Astrocyte of the cerebellum (primary cell): ENCODE results near the gene CDH4.

Experiments
- DNase-seq: peaks from one replicate; pipeline ENCODE4 v3.0.0-alpha.2; 2011; ENCODE audit warnings: low read depth
- H3K4me3 ChIP-seq: 2 replicates; pipeline ENCODE4 v1.5.1; 2011; ENCODE audit warnings: mild to moderate bottlenecking, low read depth, low read length, moderate library complexity
- in situ Hi-C: cut with HindIII; loops from 2 replicates; pipeline ENCODE4 v1.10.0; 2017; ENCODE audit warnings: low sequenced_read_pairs
- TF ChIP-seq, protein P1 (sequence below): IDR thresholded peaks from 2 replicates; pipeline ENCODE4 v1.5.1; 2012; ENCODE audit warnings: low read length, low read depth, moderate library complexity, mild to moderate bottlenecking; ENCODE audit errors: missing control alignments

CDH4 gene

DNA sequence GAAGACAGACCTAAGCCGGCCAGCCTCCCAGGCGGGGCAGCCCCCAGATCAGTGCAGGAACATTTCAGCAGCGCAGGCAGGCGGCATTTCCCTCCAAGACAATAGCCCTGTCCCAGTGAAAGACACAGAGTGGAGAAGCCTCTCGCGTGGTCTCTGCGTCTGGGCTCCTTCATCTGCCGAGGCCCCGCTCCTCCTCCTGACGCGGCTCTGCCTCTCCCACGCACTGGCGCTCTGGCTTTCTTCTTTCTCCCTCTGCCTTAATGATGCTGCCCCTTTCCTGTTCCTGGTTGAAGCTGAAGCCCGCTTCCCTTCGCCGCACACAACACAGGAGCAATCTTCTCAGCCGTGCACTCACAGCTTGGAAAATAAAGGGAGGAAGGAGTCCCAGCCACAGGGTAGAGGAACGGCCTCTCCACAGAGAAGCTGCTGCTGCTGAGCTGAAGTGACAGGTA is 347.5 kb downstream of the CDH4 start:
- in situ Hi-C loops = loop anchor here (5.0 kb wide), 1 partner anchor 82 kb away; no protein-coding TSS in a partner anchor
- H3K4me3 ChIP-seq = no peak overlapping the region
- TF ChIP-seq, protein P1, sequence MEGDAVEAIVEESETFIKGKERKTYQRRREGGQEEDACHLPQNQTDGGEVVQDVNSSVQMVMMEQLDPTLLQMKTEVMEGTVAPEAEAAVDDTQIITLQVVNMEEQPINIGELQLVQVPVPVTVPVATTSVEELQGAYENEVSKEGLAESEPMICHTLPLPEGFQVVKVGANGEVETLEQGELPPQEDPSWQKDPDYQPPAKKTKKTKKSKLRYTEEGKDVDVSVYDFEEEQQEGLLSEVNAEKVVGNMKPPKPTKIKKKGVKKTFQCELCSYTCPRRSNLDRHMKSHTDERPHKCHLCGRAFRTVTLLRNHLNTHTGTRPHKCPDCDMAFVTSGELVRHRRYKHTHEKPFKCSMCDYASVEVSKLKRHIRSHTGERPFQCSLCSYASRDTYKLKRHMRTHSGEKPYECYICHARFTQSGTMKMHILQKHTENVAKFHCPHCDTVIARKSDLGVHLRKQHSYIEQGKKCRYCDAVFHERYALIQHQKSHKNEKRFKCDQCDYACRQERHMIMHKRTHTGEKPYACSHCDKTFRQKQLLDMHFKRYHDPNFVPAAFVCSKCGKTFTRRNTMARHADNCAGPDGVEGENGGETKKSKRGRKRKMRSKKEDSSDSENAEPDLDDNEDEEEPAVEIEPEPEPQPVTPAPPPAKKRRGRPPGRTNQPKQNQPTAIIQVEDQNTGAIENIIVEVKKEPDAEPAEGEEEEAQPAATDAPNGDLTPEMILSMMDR = no peak
- no peak for DNase-seq

DNA sequence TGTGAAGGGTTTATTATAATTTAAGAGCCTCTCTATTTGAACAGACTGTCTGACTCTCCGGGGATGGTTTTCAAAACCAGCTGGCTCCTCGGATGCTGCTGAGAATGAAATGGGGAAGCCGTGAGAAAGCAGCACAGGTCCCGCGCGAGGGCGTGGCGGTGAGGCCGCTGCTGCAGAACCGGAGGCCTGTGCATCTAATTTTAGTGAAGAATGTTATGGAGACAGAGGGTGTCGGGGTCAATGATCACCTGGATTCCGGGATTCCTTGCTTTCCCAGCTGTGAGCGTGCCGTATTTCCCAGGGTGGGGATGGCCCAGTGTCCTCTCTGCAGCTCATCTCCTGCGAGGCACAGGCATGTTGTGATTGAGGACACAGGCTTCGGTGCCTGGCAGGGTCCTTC is 348.0 kb downstream of the CDH4 start:
- no peak for DNase-seq
- no peak overlapping the region for H3K4me3 ChIP-seq
- in situ Hi-C loops = no loop called here
- TF ChIP-seq, protein P1 = no peak

DNA sequence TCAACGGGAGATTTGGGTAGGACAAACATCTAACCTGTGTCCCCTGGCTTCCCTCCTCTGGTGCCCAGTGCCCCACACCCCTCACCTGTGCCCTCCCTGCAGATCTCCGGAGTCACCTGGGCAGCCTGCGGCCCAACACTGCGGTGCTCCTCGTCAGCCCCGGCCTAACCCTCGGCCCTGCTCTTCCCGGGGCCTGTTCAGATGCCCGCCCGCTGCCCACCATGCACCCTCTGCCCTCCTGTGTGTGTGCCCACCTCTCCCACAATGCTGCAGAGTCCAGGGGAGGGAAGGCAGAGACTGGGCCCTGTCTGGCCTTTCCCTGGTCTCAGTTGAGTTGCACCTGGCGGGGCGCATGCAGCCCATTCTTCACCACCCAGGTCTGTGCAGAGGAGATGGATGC is 349.3 kb downstream of the CDH4 start:
- in situ Hi-C loops = no loop called here
- H3K4me3 ChIP-seq = no peak overlapping the region
- DNase-seq = no peak
- TF ChIP-seq, protein P1 = no peak

DNA sequence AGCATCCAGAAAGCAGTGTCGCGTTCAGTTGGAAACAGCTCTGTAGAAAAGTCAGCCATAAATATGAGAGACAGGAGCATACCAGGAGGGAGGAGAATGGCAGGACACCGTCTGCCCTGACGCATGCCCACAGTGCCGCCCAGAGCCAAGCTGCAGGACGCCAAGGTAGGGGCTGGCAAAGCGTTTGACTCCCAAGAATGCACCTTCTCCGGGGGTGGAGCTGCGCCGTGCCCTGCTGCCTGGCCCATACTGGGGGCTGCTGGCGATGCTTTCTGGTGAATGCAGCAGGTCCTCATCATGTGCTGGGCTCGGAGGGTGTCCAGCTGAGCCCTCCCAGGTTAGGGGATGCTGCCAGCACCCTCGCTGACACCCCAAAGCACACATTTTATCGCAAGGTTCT is 349.8 kb downstream of the CDH4 start:
- TF ChIP-seq, protein P1 = no peak
- in situ Hi-C loops = no loop called here
- no peak for DNase-seq
- no peak overlapping the region for H3K4me3 ChIP-seq

DNA sequence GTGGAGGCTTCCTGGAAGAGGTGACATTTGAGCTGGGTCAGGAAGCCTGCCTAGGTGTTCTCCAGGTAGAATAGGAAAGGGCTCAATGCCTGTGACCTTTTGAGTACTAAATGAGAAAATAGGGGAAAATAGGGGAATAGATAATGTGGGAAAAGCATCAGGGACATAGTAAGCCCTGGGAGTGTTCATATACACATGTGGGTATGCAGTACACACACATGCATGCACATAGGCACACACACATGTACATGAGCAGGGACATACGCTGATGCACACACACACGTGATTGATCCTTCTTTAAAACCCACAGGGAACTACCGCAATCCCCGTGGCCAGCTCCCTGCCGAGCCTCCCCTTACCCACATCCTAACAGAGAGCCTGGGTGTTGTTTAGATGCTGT is 351.7 kb downstream of the CDH4 start:
- no peak overlapping the region for H3K4me3 ChIP-seq
- DNase-seq = no peak
- in situ Hi-C loops = no loop called here
- TF ChIP-seq, protein P1 = no peak

DNA sequence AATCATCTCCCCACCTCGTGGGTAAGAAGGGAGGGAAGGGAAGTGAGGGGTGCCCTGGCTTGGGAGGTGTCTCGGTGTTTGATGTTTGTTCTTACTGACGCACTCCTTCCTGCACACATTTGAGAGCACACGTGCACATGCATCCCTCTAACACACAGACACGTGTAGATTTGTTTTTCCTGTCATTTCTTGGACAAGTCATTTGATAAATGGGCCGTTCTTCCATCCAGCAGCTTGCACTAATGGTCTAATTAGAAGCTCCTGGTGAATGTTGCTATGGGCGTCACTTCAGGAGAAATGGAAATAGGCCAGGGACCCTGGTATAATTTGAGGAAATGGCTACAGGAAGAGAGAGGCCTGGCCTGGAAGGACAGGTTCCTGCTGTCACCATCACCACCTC is 352.5 kb downstream of the CDH4 start:
- in situ Hi-C loops = no loop called here
- H3K4me3 ChIP-seq = no peak overlapping the region
- no peak for DNase-seq
- TF ChIP-seq, protein P1 = no peak

DNA sequence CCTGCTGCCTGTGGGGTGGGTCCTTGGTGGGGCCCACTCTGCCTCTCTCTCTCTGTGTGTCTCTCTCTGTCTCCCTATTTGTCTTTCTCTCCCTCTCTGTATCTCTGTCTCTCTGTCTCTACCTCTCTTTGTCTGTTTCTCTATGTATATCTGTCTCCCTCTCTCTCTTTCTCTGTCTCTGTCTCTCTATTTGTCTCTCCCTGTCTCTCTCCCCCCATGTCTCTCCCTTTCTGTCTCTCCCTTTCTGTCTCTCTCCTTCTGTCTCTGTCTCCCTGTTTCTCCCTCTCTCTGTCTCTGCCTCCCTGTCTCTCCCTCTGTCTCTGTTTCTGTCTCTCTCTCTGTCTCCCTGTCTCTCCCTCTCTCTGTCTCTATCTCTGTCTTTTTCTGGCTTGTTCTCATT is 353.2 kb downstream of the CDH4 start:
- no peak overlapping the region for H3K4me3 ChIP-seq
- no peak for DNase-seq
- TF ChIP-seq, protein P1 = no peak
- in situ Hi-C loops = no loop called here
